ENCODE measurements around the gene COQ8A. TPM values are rescaled to one million over a fixed set of nuclear protein-coding genes. Genes with fewer than 3 reads are reported as not detected.
A peak's percentile ranks its signal among the peaks of the same experiment; 100 is the strongest.

COQ8A gene
- total and polyA plus RNA-seq, 2 experiments from 2014 or later, result 25.2 to 37.4 TPM

GRCh38 chr1:226934483-226935237 is 5.4 kb upstream of the COQ8A start:
- Mint-ChIP-seq H3K27ac (no peak overlapping the region), H3K27me3 (ENCODE audit: insufficient read depth, low read depth, poor library complexity) (peaks cover 7% of the 10 kb centered on the region), H3K4me3 (no peak overlapping the region), H3K4me1 (peaks cover 15% of the 10 kb centered on the region), H3K36me3 (ENCODE audit: low read depth) (peaks cover 6% of the 10 kb centered on the region; the same call in 2 of the 3 replicates), H3K9me3 (peaks cover 13% of the 10 kb centered on the region; the same call in 2 of the 3 replicates)
- Histone ChIP-seq H4K20me1 (replicated peaks; ENCODE audit: insufficient read depth) (no peaks in the 10 kb centered on the region), H2AFZ (no peak overlapping the region), H3K4me1 (ENCODE audit: insufficient read depth) (peaks cover 8% of the 10 kb centered on the region), H3K4me3 (no peak overlapping the region), H3K4me2 (no peak overlapping the region), H3K79me2 (replicated peaks; ENCODE audit: insufficient read depth) (no peaks in the 10 kb centered on the region), H3F3A (replicated peaks; ENCODE audit: low read depth) (0 out of 2 replicates have a peak, but pooled peaks cover 5% of the 10 kb centered on the region), H3K9me2 (ENCODE audit: insufficient read depth) (no peaks in the 10 kb centered on the region), H3K36me3 (ENCODE audit: insufficient read depth) (0 out of 2 replicates have a peak, but pooled peaks cover 5% of the 10 kb centered on the region), H3K27ac (ENCODE audit: low read depth) (no peak overlapping the region), H3K27me3 (ENCODE audit: insufficient read depth) (no peaks in the 10 kb centered on the region)
- TF ChIP-seq REST (IDR thresholded peaks at IDR 0.05; ENCODE audit: unreplicated experiment) (no peak), EZH2phosphoT487 (IDR thresholded peaks at IDR 0.05; ENCODE audit: unreplicated experiment) (no peak), EZH2 (IDR thresholded peaks at IDR 0.05; ENCODE audit: low read depth, unreplicated experiment) (no peak)
- DNase-seq (ENCODE audit: low spot score), result no peak
- ATAC-seq, result no peak

GRCh38 chr1:226937940-226938725 is 2.0 kb upstream of the COQ8A start:
- peak overlapping the region; percentile 95 for H3K27ac ChIP-seq (ENCODE audit: low read depth)
- peak overlapping the region; percentile 74 for H3K4me3 ChIP-seq
- 0 out of 2 replicates have a peak, but pooled peaks cover 5% of the 10 kb centered on the region for H3F3A ChIP-seq (replicated peaks; ENCODE audit: low read depth)
- DNase-seq (ENCODE audit: low spot score) (no peak), ATAC-seq (no peak)
- H3K4me2 ChIP-seq, result peak overlapping the region; percentile 86
- H3K27me3 ChIP-seq (ENCODE audit: insufficient read depth), result 0 out of 2 replicates have a peak, but pooled peaks cover 4% of the 10 kb centered on the region
- H3K9me2 ChIP-seq (ENCODE audit: insufficient read depth), result no peaks in the 10 kb centered on the region
- H3K4me1 ChIP-seq (ENCODE audit: insufficient read depth), result peaks cover 23% of the 10 kb centered on the region
- Mint-ChIP-seq H3K27me3 (ENCODE audit: insufficient read depth, low read depth, poor library complexity) (peaks cover 17% of the 10 kb centered on the region), H3K27ac (peak overlapping the region; percentile 96), H3K4me3 (peak overlapping the region; percentile 89; the same call in 1 of the 3 replicates), H3K4me1 (peaks cover 36% of the 10 kb centered on the region), H3K9me3 (peaks cover 11% of the 10 kb centered on the region), H3K36me3 (ENCODE audit: low read depth) (peaks cover 10% of the 10 kb centered on the region; the same call in 2 of the 3 replicates)
- H4K20me1 ChIP-seq (replicated peaks; ENCODE audit: insufficient read depth), result peaks cover 3% of the 10 kb centered on the region; the same call in 1 of the 2 replicates
- peak overlapping the region; percentile 96; the same call in 1 of the 2 replicates for H2AFZ ChIP-seq
- peaks cover 24% of the 10 kb centered on the region for H3K79me2 ChIP-seq (replicated peaks; ENCODE audit: insufficient read depth)
- 0 out of 2 replicates have a peak, but pooled peaks cover 5% of the 10 kb centered on the region for H3K36me3 ChIP-seq (ENCODE audit: insufficient read depth)
- TF ChIP-seq NANOG (IDR thresholded peaks at IDR 0.05; ENCODE audit: borderline replicate concordance), result no peak
- no peak for TF ChIP-seq EZH2 (IDR thresholded peaks at IDR 0.05; ENCODE audit: low read depth, unreplicated experiment)
- TF ChIP-seq ZNF331 (CRISPR knock-in tag; IDR thresholded peaks at IDR 0.05; ENCODE audit: low read depth), result no peak
- no peak for TF ChIP-seq POLR2AphosphoS5 (IDR thresholded peaks at IDR 0.05; ENCODE audit: low read depth)
- no peak for TF ChIP-seq CTCF (conservative IDR thresholded peaks at IDR 0.05; ENCODE audit: low read depth in 2 of 2)
- no peak for TF ChIP-seq ETS1 (IDR thresholded peaks at IDR 0.05)
- TF ChIP-seq STAT1 (IDR thresholded peaks at IDR 0.05; ENCODE audit: unreplicated experiment), result no peak
- no peak for TF ChIP-seq EZH2phosphoT487 (IDR thresholded peaks at IDR 0.05; ENCODE audit: unreplicated experiment)
